ENCODE results near the gene VPREB1. TPM values are rescaled to one million over a fixed set of nuclear protein-coding genes. Genes with fewer than 3 reads are reported as not detected.

The VPREB1 gene
- total RNA-seq: not detected in 2 replicates

GRCh38 chr22:22244316-22245250 lies at the start of gene VPREB1:
Gene VPREB1, plus strand, starts transcription at chr22:22244786. Its CDS starts 28 bp downstream, at chr22:22244814.

